HG03378 (cell line): ENCODE measurements around the gene CSF1R.

ENCODE experiments used
- ATAC-seq: cut with Tn5 transposase; IDR thresholded peaks from one replicate; pipeline ENCODE4 v1.9.1; 2021; ENCODE audit warnings: mild to moderate bottlenecking, moderate library complexity; ENCODE audit not compliant: unreplicated experiment

CSF1R gene

DNA sequence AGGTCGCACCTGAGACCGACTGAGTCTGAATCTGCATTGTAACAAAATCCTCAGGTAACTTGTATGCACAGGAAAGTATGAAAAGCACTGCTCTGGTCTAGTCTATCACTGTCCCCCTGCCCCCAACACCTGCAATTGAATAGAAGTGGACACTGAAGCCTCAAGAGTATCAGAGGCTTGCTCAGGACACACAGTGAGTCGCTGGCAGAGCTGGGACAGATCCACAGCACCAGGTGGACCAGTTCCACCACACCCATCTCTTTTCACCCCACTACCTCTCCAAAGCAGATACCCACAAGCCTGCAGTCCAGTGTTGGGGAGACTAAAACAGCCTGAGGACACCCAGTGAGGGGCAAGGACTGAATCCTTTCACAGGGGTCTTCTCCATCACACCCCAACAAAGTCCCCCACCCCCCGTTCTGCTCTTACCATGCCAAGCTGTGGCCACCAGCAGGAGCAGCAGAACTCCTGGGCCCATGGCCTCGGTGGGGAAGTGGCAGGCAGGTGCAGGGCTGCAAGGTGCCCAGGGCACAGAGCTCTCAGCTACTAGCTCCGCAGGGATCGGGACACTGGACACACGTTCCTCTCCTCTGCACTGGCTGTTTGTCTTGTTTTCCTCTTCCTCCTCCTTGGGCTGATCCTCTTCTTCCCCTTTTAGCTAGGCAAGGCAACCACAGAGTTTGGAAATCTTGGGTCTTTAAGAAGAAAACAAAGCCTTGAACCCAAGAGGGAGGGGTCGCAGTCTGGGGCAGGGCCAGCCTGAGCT is at the start of gene CSF1R:
TSS of gene CSF1R (minus strand) at position 605 of the 766 bp plus-strand sequence. CDS start at position 478, 127 bp downstream.
- ATAC-seq = no peak

DNA sequence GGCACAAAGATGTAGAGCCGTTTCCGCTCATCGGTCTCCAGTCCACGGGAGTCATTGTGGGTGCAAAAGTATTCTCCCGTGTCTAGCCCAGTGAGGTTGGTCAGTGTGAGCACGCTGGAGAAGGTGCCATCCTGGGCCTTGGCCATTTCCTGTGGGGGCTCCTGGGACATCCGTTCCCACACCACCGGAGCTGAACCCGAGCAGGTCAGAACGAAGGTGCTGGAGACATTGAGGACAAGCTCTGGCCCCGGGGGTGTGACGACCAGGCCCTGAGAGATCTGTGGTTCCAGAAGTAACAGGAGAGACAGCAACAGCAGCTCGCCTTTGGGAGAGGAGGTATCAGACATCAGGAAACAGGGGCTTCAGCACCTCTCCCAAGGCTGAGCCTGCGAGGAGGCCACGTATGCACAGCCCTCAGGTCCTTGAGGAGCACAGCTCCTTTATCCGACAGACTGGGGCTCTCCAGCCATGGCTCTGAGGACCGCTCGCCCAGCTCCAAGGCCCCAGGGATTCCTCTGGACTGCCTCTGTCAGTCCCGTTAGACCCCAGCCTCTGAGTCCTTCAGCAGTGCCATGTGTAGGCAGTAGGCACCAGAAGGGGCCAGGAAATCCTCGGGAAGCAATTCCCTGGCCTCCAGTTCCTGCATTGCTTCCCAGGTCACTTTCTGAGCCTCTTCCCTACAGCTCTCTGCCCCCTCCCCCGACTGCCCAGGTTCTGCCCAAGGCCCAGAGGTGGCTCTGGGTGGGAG is 49.4 kb upstream of the CSF1R start:
- ATAC-seq = no peak

DNA sequence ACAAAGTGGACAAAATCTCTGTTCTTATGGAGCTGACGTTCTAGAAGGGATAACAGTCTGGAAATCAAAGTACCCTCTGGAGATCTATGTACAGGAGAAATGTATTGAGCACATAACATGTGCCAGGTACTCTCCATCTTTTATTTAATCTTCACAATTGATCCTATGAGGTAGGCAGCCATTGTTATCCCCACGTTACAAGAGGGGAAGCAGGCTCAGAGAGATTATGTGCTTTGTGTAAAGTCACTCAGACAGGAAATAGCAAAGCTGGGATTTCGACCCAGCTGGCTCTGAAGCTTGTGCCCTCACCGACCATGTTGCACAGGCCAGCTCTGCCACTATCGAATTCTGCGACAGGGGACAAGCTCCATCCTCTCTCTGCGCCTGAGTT is 47.8 kb upstream of the CSF1R start:
- no peak for ATAC-seq

DNA sequence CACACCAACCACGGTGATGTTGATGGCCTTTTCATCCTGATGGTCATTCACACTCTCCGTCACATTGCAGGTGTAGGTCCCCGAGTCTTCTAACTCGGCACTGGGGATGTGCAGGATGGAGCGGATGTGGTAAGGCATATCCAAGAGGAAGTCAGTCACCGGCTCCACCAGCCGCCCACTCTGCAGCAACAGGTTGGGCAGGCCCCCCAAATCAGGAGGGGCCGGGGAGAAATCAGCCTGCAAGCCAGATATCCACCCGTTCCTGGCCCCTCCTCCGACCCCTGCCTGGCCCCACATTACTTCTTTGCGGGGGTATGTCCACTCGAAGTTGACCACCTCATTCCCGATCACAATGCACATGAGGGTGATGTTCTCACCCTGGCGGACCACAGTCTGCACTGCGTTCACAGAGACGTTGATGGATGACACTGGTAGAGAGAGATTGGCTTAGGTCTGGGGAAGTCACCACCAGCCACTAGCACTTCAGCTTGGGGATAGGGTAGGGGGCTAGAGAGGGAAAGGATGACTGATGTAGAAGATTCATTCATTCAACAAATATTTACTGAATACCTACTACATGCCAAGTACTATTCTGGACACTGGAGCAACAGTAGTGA is 47.3 kb upstream of the CSF1R start:
- no peak for ATAC-seq

DNA sequence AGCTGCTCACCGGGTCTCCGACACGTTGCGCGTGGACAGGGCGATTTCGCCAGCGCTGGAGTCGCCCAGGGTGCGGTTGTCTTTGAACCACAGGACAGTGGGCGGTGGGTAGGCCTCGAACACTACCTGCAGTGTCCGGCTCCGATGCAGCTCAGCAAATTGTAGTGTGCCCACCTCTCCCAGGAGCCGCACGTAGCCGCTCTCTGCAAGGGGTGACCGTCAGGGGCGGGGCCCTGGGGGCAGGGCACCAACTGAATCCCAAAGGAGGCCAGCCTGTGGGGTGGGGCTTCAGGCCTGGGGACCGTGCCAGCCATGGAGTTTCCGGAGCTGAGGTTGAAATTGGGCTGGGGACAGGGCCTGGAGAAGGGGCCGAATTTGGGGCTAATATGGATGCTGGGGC is 46.4 kb upstream of the CSF1R start:
- no peak for ATAC-seq

DNA sequence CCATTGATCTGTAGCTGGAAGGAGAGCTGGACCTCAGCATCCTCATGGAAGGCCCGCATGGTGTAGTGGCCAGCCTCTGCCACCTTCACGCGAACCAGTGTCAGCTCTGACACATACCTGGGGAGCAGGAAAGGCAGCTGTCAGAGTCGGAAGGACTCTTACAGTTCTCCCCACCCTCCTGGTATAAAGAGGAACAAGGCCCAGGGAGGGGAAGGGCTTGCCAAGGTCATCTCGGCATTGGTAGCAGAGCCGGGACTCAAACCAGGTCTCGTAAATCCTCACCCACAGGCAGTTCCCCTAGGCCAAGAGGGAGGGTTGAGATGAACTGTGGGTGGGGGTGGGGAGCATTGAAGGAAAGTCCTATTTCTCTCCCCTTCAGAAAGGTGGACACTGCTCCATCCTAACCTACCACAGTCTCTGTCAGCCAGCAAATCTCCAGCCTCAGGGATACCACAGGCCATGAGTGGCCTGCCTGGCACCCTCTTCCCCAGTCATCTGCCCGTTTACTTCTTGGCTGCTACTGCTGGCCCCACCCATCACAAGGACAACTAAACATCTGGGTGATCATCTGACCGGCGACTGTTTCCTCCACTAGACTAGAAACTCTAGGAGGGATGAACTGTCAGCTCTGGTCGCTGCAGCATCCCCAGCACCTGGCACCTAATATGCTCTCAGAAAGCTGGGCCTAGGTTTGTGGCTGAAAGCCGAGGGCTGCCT is 45.8 kb upstream of the CSF1R start:
- no peak for ATAC-seq

DNA sequence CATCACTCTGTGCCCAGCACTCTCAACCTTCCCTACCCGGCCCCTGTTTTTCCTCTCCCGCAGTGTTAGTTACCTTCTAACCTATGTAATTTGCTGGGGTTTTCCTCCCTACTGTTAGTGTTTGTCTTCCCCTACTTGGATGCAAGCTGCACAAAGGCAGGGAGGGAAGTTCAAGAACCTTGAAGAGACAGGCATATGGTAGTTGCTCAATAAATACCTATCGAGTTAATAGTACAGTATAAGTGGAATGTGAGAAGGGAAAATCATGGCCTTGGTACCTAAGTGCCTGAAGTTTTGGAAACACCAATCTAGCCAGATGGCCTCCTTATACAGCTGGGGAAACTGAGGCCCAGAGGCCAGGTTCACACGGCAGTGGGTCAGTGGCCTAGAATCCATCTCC is 45.1 kb upstream of the CSF1R start:
- no peak for ATAC-seq

DNA sequence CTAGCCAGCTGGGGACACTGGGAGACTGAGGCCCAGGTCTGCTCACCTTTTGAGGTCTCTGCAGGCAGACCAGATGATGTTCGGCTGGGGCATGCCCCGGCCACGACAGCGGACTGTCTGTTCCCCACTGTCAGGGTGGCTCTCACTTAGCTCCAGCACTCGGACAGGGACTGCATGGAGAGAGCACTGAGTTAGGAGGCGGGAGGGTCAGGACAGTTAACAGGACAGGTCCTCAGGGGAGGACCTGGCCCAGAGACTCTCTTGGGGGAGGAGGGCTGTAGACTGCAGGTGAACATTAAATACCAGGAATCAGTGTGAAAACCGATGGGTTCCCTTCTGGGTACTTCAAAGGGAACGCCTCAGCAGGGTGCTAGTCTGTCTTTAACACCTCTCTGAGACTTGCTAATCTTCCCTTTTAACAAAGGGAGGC is 44.2 kb upstream of the CSF1R start:
- ATAC-seq = no peak

DNA sequence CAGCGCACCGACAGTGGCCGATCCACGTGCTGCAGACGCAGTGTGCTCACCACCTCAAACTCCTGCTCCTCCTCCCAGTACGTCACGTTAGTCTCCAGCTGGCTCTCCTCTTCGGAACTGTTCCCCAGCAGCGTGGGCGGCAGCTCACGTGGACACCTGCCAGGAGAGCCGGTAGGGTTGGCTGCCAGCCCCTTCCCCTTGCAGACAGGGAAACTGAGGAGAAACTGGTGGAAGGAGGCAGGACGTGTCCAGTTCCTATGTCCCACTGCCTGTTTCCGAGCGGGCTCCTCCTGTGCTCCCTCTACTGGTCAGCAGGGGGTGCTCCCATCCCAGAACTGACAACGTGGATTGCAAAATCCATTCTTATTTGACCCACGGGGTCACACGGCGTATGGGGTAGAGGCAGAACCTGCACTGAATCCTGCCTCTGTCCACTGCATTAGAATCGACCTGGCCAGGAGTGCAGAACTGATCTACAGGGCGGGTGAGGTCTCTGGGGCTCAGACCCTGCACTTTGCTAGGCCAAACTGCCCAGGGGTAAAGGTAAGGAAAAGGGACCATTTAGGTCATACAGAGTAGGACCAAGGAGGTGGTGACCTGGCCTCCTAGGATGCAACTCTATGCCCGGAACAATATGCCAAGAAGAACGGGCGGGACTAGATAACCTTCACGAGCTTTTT is 43.6 kb upstream of the CSF1R start:
- no peak for ATAC-seq

DNA sequence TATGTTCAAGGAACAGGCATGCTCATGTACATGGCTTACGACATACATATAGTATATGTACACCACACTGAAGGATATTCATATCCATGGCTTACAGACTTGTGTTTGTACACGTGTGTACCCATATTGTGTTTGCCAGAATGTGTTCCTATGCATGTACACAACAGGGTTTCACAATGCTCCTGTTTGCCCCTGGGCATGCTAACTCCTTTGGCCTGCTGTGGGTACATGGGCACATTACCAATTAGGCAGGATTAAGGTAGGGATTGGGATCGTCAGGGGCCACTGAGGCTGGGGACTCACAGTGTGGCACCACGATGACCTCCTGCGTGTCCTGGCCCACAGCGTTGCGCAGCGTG is 43.1 kb upstream of the CSF1R start:
- no peak for ATAC-seq

DNA sequence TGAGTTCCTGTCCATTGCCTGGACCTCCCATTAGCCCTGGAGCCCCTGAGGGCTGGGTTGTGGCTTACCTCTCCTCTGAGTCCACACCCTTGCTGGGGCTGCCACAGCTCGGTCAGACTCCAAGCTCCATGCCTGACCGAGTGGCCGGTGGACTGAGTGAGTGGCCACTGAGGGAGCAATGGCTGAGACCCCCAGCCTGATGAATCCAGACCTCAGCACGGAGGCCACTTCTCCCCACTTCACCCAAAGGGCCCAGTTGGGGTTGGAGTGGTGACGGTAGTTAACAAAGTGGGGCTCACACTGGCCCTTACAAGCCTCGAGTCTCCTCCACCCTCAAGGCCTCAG is 40.5 kb upstream of the CSF1R start:
- ATAC-seq = no peak

DNA sequence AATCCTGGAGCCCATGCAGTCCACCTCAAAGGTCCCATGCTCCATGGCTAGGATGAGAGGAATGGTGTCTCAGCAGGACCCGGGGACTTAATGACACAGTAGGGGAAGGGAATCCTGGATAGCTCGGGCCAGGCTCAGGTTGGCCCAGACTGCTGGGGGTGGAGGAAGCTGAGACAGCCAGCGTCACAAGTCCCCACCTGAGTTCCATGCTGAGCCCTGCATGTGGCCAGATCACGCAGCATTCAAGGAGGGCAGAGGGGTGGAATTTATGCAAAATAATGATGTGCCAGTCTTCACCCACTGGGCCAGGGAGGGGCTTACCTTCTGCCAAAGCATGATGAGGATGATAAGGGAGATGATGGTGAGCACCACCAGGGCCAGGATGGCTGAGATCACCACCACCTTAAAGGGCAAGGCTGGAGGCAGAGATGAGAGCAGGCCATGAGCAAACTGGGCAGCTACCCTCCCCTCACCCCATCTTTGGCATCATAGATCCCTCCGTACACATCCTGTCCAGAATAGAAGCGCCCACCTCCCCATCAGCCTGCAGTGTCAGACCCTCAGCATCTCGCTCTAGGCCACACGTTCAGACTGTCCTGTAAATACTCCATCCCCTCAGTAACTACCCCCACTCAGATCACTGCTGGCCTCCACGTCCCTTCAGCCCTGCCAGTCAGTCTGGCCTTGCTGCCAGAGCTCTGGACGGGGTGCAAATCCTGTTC is 40.0 kb upstream of the CSF1R start:
- ATAC-seq = no peak

DNA sequence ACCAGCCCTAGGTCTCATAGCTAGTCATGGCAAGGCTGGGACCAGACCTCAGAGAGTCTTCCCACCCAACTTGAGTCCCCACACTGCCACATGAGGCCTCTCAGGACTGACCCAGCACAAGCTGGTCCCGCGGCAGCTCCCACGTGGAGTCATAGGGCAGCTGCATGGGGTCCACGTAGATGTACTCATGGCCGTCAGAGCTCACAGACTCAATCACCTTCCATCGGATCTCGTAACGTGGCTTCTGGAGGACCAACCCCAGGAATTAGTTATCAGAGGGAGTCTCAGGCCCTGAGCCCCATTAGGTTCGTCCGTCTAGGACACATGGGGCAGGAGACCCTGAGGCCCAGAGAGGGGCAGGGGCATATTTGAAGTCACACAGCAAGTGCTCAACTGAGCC is 39.0 kb upstream of the CSF1R start:
- no peak for ATAC-seq

DNA sequence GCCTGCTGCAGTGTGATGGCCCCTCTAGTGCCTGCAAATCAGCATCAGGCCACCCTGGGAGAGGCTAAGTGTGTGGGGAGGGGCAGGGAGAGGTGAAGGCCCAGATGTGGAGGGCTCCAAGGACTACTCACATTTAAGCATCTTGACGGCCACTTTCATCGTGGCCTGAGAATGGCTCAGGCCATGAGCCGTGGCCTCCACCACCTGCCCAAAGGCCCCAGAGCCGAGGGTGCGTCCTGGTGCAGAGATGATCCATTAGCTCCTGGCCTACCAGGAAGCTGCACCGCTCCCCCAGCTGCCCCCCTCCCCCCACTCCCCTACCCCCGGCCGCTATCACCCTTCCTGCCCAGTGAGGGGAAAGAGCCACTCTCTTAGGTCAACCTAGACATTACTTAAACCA is 38.2 kb upstream of the CSF1R start:
- no peak for ATAC-seq

DNA sequence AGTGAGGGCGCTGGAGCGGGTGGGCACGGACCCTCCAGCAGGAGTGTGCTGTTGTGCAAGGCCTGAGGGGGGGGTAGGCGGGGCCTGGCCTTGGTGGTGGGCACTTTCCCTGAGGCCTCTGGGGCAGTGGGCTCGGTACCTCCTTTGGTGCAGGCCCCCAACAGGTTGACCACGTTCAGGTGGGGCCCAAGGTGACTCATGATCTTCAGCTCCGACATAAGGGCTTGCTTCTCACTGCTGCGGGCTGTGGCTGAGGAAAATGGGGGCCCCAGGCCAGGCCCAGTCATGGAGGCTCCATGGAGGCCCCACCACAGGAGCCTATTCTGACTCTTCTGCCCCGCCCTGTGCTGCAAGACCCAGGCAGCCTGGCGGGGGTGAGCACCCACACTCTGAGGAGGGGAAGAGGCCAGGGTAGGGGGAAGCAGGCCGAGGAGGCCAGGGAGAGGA is 37.8 kb upstream of the CSF1R start:
- ATAC-seq = no peak

DNA sequence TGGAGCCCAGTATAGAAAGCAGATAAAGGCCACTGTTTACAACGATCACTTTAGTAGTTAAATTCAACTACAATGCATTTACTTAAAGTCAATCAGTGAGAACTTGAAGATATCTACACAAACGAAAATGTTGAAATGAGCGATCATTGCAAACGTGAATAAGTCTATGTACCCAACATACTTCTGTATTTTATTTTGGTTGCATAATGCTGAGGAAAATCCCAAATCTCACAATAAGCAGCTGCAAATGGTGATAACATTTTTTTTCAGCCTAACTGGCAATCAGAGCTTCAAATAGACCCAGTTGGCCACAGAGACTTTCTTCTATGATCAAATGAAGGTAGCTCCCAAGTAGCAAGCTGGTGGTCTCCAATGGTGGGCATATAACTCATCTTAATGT is 37.2 kb upstream of the CSF1R start:
- no peak for ATAC-seq

DNA sequence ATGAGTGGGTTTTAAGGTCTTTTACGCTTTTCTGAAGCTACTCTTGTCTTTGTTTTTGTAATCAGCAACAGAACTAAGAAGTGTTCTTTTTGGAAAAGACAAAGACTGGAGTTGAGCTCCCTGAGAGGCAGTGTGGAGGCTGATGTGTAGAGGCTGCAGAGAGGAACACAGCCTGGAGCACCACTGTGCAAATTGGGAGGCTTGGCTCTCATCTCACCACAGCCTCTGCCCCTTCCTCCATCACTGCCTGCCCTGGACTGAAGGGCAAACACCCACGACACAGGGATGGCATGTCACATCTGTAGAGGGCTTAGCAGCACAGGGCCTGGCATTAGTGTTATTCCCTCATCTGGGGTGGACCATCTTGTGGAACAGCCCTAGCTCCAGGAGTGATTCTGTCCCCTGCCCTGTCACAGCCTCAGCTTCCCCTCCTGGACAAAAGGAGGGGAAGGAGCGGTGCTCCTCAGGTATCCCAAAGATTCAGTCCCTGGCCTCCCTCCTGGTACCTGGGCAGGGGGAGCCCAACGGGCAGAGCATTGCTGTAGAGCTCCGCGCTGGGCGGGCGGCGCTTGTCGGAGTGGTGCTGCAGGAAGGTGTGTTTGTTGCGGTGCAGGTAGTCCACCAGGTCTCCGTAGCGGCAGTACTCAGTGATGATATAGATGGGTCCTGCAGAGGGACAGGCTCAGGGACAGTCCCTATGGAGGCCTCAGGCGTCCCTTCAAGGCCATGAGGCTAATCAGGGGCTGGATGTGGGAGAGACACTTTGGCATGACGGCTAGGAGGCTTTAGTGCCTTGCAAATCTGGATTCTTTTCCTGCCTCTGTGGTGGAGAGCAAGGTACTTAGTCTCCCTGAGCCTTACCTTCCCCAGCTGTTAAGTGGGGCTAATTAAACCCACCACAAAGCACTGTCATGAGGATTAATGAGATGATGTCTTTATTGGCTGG is 36.5 kb upstream of the CSF1R start:
- no peak for ATAC-seq

DNA sequence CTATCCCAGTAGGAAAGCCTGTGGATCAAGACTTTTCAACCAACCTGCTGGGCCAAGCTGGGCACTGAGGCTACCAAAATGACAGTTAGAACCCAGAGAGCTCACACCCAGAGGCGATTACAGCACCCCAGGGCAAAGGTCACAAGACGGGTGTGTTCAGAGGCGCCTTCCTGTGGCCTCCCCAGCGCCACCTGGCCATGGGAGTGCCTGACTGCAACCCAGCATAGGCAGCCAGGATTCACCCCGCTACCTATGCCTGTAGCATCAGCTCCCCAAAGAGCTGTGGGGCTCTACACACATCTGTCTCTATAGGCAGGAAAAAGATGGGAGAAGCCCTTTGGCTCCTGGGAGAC is 35.8 kb upstream of the CSF1R start:
- ATAC-seq = no peak

DNA sequence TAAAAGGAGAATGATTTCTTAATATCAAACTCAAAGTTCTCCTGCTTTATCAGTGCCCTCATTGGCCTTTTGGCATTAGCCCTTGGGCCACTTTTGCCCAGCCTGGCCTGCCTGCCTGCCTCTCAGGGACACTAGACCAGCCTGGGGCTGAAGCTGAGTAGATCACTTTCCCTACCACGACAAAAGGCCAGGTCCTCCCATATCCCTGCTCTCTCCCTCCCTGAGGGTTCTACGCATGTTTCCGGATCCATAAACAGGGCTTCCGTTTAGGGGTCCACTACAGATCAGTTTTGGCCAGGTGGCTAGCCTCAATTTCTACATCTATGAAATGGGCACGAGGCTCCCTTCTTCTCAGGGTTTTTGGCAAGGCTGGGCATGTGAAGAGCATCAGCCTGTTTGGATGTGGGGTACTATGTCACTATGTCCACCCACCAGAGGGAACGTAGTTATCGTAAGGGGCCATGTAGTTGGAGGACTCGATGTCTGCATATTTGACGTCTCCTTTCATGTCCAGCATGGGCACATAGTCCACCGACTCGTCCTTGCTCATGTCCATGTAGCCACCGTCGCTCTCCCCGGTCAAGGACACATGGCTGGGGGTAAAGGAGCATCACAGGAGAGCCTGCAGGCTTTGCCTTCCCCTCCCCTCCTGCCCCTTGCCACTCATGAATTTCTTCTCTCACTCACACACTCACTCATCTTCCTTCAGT is 35.2 kb upstream of the CSF1R start:
- ATAC-seq = no peak
